C4-2B (cell line): ENCODE measurements around the gene VASN.

Experiments used
- ZFX ChIP-seq: fragments of 450-650 bp; IDR thresholded peaks from 2 replicates; pipeline ENCODE4 v1.6.1; 2017
- TF ChIP-seq, protein P1 (sequence below): fragments of 450-650 bp; conservative IDR thresholded peaks from 2 replicates; pipeline ENCODE4 v1.5.1; 2017; ENCODE audit warnings: mild to moderate bottlenecking

GRCh38 chr16:4385789-4386450 lies 14.3 kb downstream of the VASN start:
- TF ChIP-seq, protein P1, sequence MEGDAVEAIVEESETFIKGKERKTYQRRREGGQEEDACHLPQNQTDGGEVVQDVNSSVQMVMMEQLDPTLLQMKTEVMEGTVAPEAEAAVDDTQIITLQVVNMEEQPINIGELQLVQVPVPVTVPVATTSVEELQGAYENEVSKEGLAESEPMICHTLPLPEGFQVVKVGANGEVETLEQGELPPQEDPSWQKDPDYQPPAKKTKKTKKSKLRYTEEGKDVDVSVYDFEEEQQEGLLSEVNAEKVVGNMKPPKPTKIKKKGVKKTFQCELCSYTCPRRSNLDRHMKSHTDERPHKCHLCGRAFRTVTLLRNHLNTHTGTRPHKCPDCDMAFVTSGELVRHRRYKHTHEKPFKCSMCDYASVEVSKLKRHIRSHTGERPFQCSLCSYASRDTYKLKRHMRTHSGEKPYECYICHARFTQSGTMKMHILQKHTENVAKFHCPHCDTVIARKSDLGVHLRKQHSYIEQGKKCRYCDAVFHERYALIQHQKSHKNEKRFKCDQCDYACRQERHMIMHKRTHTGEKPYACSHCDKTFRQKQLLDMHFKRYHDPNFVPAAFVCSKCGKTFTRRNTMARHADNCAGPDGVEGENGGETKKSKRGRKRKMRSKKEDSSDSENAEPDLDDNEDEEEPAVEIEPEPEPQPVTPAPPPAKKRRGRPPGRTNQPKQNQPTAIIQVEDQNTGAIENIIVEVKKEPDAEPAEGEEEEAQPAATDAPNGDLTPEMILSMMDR: no peak
- no peak for TF ChIP-seq ZFX
